HAP-1 (cell line): ENCODE results near the gene PHLPP1.

ENCODE experiments used
- DNase-seq, 2 experiments: peaks; one replicate each; pipeline ENCODE4 v3.0.0-alpha.2; 2016 to 2020; ENCODE audit warnings: low spot score in 2 of 2
- H3K27me3 ChIP-seq: fragments of 250-450 bp; sonication (Bioruptor Pico); 2 replicates; pipeline ENCODE4 v1.5.1; 2020; ENCODE audit warnings: low read depth, mild to moderate bottlenecking, moderate library complexity
- H3K36me3 ChIP-seq: fragments of 250-450 bp; sonication (Bioruptor Pico); replicated peaks from 2 replicates; pipeline ENCODE4 v1.5.1; 2020; ENCODE audit warnings: mild to moderate bottlenecking
- H3K4me1 ChIP-seq: fragments of 250-450 bp; sonication (Bioruptor Pico); 2 replicates; pipeline ENCODE4 v1.5.1; 2020; ENCODE audit warnings: mild to moderate bottlenecking
- H3K4me3 ChIP-seq: fragments of 250-450 bp; sonication (Bioruptor Pico); 2 replicates; pipeline ENCODE4 v1.5.1; 2020; ENCODE audit warnings: mild to moderate bottlenecking, moderate library complexity
- H3K9me3 ChIP-seq: fragments of 250-450 bp; sonication (Bioruptor Pico); 2 replicates; pipeline ENCODE4 v1.5.1; 2020; ENCODE audit warnings: mild to moderate bottlenecking, moderate library complexity
- in situ Hi-C: fragments of 300-500 bp; cut with MboI; formaldehyde crosslinking; loops from 3 replicates; pipeline ENCODE4 v1.14.3; 2020; ENCODE audit warnings: low sequenced_read_pairs, inconsistent platforms, mixed read lengths

The PHLPP1 gene

GRCh38 chr18:62850619-62851306 is 135.4 kb downstream of the PHLPP1 start:
- no peaks in the 10 kb centered on the region for H3K27me3 ChIP-seq
- H3K4me3 ChIP-seq: no peak overlapping the region
- no peaks in the 10 kb centered on the region for H3K4me1 ChIP-seq
- in situ Hi-C loops: no loop called here
- H3K9me3 ChIP-seq: no peaks in the 10 kb centered on the region
- H3K36me3 ChIP-seq: no peaks in the 10 kb centered on the region; the same call in 1 of the 2 replicates
- DNase-seq: no peak

- in situ Hi-C loops: no loop called here
- no peaks in the 10 kb centered on the region for H3K27me3 ChIP-seq
- no peak for DNase-seq
- H3K4me3 ChIP-seq: no peak overlapping the region
- no peaks in the 10 kb centered on the region for H3K4me1 ChIP-seq
- no peaks in the 10 kb centered on the region; the same call in 1 of the 2 replicates for H3K36me3 ChIP-seq
- no peaks in the 10 kb centered on the region for H3K9me3 ChIP-seq
Measured at GRCh38 chr18:62852851-62853250, 137.5 kb downstream of the PHLPP1 start.

- in situ Hi-C loops: no loop called here
- H3K36me3 ChIP-seq: no peaks in the 10 kb centered on the region; the same call in 1 of the 2 replicates
- no peak for DNase-seq
Measured at GRCh38 chr18:62856294-62856693, 141.0 kb downstream of the PHLPP1 start.

GRCh38 chr18:62857263-62857976 is 142.1 kb downstream of the PHLPP1 start:
- in situ Hi-C loops: no loop called here

More at GRCh38 chr18:62856294-62856693, 141.0 kb downstream of the PHLPP1 start:
- Histone ChIP-seq H3K4me3 (no peak overlapping the region), H3K4me1 (no peaks in the 10 kb centered on the region), H3K27me3 (no peaks in the 10 kb centered on the region), H3K9me3 (no peaks in the 10 kb centered on the region)

GRCh38 chr18:62860062-62860461 is 144.7 kb downstream of the PHLPP1 start:
- H3K27me3 ChIP-seq: no peaks in the 10 kb centered on the region
- H3K9me3 ChIP-seq: no peaks in the 10 kb centered on the region
- H3K36me3 ChIP-seq: no peaks in the 10 kb centered on the region; the same call in 1 of the 2 replicates
- DNase-seq: no peak
- H3K4me3 ChIP-seq: no peak overlapping the region
- in situ Hi-C loops: no loop called here
- H3K4me1 ChIP-seq: no peaks in the 10 kb centered on the region

More at GRCh38 chr18:62857263-62857976, 142.1 kb downstream of the PHLPP1 start:
- Histone ChIP-seq H3K4me3 (no peak overlapping the region), H3K27me3 (no peaks in the 10 kb centered on the region), H3K9me3 (no peaks in the 10 kb centered on the region), H3K36me3 (no peaks in the 10 kb centered on the region; the same call in none of the 2 replicates), H3K4me1 (no peaks in the 10 kb centered on the region)
- DNase-seq: no peak

GRCh38 chr18:62862466-62862865 is 147.1 kb downstream of the PHLPP1 start:
- Histone ChIP-seq H3K4me1 (no peaks in the 10 kb centered on the region), H3K9me3 (no peaks in the 10 kb centered on the region), H3K36me3 (no peaks in the 10 kb centered on the region; the same call in 1 of the 2 replicates), H3K4me3 (no peak overlapping the region), H3K27me3 (no peaks in the 10 kb centered on the region)
- no peak for DNase-seq
- in situ Hi-C loops: no loop called here

GRCh38 chr18:62863579-62864001 is 148.2 kb downstream of the PHLPP1 start:
- Histone ChIP-seq H3K27me3 (no peaks in the 10 kb centered on the region), H3K4me3 (no peak overlapping the region), H3K4me1 (no peaks in the 10 kb centered on the region), H3K9me3 (no peaks in the 10 kb centered on the region), H3K36me3 (no peaks in the 10 kb centered on the region; the same call in 1 of the 2 replicates)
- in situ Hi-C loops: no loop called here
- no peak for DNase-seq

- no peak for DNase-seq
- no peak overlapping the region for H3K4me3 ChIP-seq
- H3K27me3 ChIP-seq: no peaks in the 10 kb centered on the region
- H3K4me1 ChIP-seq: no peaks in the 10 kb centered on the region
- no peaks in the 10 kb centered on the region; the same call in 1 of the 2 replicates for H3K36me3 ChIP-seq
- in situ Hi-C loops: no loop called here
- no peaks in the 10 kb centered on the region for H3K9me3 ChIP-seq
Measured at GRCh38 chr18:62865498-62865897, 150.2 kb downstream of the PHLPP1 start.

GRCh38 chr18:62867534-62867933 is 152.2 kb downstream of the PHLPP1 start:
- H3K4me1 ChIP-seq: no peaks in the 10 kb centered on the region
- no peak overlapping the region for H3K4me3 ChIP-seq
- H3K27me3 ChIP-seq: no peaks in the 10 kb centered on the region
- in situ Hi-C loops: no loop called here
- no peaks in the 10 kb centered on the region; the same call in 1 of the 2 replicates for H3K36me3 ChIP-seq
- H3K9me3 ChIP-seq: no peaks in the 10 kb centered on the region
- DNase-seq: no peak

GRCh38 chr18:62868645-62869044 is 153.3 kb downstream of the PHLPP1 start:
- no peaks in the 10 kb centered on the region for H3K9me3 ChIP-seq
- H3K36me3 ChIP-seq: no peaks in the 10 kb centered on the region; the same call in 1 of the 2 replicates
- DNase-seq: no peak
- H3K4me3 ChIP-seq: no peak overlapping the region
- no peaks in the 10 kb centered on the region for H3K4me1 ChIP-seq
- in situ Hi-C loops: no loop called here
- no peaks in the 10 kb centered on the region for H3K27me3 ChIP-seq

- Histone ChIP-seq H3K36me3 (no peaks in the 10 kb centered on the region; the same call in 1 of the 2 replicates), H3K4me1 (peaks cover 10% of the 10 kb centered on the region), H3K4me3 (no peak overlapping the region), H3K9me3 (no peaks in the 10 kb centered on the region), H3K27me3 (no peaks in the 10 kb centered on the region)
- in situ Hi-C loops: no loop called here
- DNase-seq: no peak
Measured at GRCh38 chr18:62870643-62871042, 155.3 kb downstream of the PHLPP1 start.

GRCh38 chr18:62875323-62875722 is 160.0 kb downstream of the PHLPP1 start:
- H3K27me3 ChIP-seq: no peaks in the 10 kb centered on the region
- DNase-seq: peak; percentile 41 to 89
- in situ Hi-C loops: no loop called here
- H3K4me1 ChIP-seq: peaks cover 43% of the 10 kb centered on the region
- H3K4me3 ChIP-seq: no peak overlapping the region
- H3K36me3 ChIP-seq: no peaks in the 10 kb centered on the region; the same call in 1 of the 2 replicates
- H3K9me3 ChIP-seq: no peaks in the 10 kb centered on the region

- DNase-seq: no peak
- Histone ChIP-seq H3K4me1 (peaks cover 43% of the 10 kb centered on the region), H3K36me3 (no peaks in the 10 kb centered on the region), H3K27me3 (no peaks in the 10 kb centered on the region), H3K4me3 (no peak overlapping the region), H3K9me3 (no peaks in the 10 kb centered on the region)
- in situ Hi-C loops: no loop called here
Measured at GRCh38 chr18:62876111-62876510, 160.8 kb downstream of the PHLPP1 start.

- Histone ChIP-seq H3K4me1 (peaks cover 43% of the 10 kb centered on the region), H3K9me3 (no peaks in the 10 kb centered on the region), H3K27me3 (no peaks in the 10 kb centered on the region), H3K36me3 (no peaks in the 10 kb centered on the region), H3K4me3 (no peak overlapping the region)
- no peak for DNase-seq
- in situ Hi-C loops: no loop called here
Measured at GRCh38 chr18:62876828-62877227, 161.5 kb downstream of the PHLPP1 start.
